Fibroblast of villous mesenchyme (primary cell): ENCODE measurements around the gene COP1. TPM values are rescaled to one million over a fixed set of nuclear protein-coding genes. Genes with fewer than 3 reads are reported as not detected.
A peak's percentile ranks its signal among the peaks of the same experiment; 100 is the strongest.
"Not testable (repeated sequence)": the region's sequence is repeated elsewhere in the genome, so short reads cannot be mapped to it uniquely, and the experiment has no call there.

ENCODE experiments used
- DNase-seq: peaks from one replicate; pipeline ENCODE4 v3.0.0-alpha.2; 2010; ENCODE audit warnings: low read depth
- H3K4me3 ChIP-seq: 2 replicates; pipeline ENCODE4 v1.5.1; 2011; ENCODE audit warnings: low read depth, mild to moderate bottlenecking, low read length
- total RNA-seq: library from RNA; depleted of rRNA; stranded (reverse); fragments of >200 nt; gene quantifications from 2 replicates; pipeline ENCODE4 v1.2.3, GENCODE V29; 2012
- TF ChIP-seq, protein P1 (sequence below): IDR thresholded peaks from 2 replicates; pipeline ENCODE4 v1.5.1; 2012; ENCODE audit warnings: low read depth, mild to moderate bottlenecking, low read length; ENCODE audit not compliant: insufficient read depth

COP1 gene
- total RNA-seq, 1 donor = 66.9 TPM

GRCh38 chr1:176033881-176034280 lies 173.2 kb downstream of the COP1 start:
- TF ChIP-seq, protein P1, sequence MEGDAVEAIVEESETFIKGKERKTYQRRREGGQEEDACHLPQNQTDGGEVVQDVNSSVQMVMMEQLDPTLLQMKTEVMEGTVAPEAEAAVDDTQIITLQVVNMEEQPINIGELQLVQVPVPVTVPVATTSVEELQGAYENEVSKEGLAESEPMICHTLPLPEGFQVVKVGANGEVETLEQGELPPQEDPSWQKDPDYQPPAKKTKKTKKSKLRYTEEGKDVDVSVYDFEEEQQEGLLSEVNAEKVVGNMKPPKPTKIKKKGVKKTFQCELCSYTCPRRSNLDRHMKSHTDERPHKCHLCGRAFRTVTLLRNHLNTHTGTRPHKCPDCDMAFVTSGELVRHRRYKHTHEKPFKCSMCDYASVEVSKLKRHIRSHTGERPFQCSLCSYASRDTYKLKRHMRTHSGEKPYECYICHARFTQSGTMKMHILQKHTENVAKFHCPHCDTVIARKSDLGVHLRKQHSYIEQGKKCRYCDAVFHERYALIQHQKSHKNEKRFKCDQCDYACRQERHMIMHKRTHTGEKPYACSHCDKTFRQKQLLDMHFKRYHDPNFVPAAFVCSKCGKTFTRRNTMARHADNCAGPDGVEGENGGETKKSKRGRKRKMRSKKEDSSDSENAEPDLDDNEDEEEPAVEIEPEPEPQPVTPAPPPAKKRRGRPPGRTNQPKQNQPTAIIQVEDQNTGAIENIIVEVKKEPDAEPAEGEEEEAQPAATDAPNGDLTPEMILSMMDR = no peak
- H3K4me3 ChIP-seq = no peak overlapping the region
- peak; percentile 40 for DNase-seq

DNA sequence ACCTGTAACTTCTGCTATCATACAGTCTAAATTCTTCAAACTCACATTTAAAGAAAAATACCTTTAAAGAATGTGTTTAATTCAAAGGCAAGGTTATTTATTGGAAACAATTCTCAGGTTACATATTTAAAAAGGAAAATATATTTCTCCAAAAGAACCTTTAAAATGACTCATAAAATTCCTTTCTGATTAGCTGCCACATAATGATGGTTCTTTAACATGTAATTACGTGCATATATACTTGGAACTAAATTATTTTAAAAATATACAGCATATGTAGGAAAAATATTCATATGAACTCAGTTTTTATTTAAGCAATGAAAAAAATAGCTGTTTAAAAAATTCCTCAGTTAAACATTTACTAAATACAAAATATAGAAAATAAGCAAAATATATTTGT lies 173.6 kb downstream of the COP1 start:
- DNase-seq = no peak
- H3K4me3 ChIP-seq = no peak overlapping the region
- TF ChIP-seq, protein P1 = no peak

DNA sequence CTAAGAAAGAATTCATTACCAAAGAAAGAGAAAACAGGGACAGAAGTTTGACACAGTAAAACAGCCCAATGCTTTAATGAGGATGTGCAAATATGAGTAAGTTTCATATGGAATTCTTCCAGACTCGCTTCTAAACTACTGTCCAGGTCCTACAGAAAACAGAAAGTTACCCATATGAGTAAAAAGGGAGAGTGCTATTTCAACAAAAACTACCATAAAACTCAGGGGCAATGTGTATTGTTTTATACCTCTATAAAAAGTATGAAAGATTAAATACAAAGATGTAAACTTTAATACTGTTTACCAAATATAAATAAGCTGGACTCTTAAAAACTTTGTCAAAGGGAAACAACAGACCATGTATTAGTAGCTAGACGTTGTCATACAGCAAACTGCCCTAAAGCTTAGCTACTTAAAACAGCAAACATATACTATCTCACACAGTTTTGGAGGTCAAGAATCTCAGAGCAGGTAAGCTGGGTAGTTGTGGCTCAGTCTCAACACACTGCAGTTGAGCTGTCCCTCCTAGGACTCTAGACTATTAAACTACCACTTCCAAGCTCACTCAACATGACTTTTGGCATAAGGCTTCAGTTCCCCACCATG lies 174.9 kb downstream of the COP1 start:
- TF ChIP-seq, protein P1 = no peak
- H3K4me3 ChIP-seq = no peak overlapping the region
- DNase-seq = no peak

GRCh38 chr1:176029609-176030008 lies 177.5 kb downstream of the COP1 start:
- DNase-seq = no peak
- H3K4me3 ChIP-seq = no peak overlapping the region
- TF ChIP-seq, protein P1 = no peak

DNA sequence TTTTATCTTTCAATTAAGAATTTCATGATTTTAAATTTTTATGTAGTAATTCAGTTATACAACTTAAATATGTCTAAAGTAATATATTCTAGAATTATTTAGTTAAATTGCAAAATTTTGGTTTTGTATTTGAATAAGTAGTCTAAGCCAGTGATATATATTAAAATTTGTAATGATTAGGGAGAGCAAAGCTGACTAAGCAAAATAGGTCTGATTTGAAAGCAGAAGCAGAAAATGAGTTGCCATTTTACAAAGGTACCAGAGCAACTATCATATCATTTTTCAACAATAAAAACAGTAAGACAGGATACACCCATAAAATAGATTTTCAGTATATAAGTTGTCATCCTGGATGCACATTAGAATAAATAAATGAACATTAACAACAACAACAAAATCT lies 177.9 kb downstream of the COP1 start:
- TF ChIP-seq, protein P1 = no peak
- no peak overlapping the region for H3K4me3 ChIP-seq
- no peak for DNase-seq

DNA sequence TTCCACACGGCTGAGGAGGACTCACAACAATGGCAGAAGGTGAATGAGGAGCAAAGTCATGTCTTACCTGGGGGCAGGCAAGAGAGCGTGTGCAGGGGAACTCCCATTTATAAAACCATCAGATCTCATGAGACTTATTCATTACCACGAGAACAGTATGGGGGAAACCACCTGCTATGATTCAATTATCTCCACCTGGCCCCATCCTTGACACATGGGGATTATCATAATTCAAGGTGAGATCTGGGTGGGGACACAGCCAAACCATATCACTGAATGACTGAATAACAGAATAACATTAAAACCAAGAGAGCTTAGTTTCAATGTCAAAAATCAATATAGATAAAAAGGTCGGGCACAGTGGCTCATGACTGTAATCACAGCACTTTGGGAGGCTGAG lies 179.2 kb downstream of the COP1 start:
- not testable (repeated sequence) for H3K4me3 ChIP-seq, DNase-seq

GRCh38 chr1:176022574-176022973 lies 184.5 kb downstream of the COP1 start:
- TF ChIP-seq, protein P1 = no peak
- no peak overlapping the region for H3K4me3 ChIP-seq
- no peak for DNase-seq

GRCh38 chr1:176017722-176018121 lies 189.4 kb downstream of the COP1 start:
- no peak for DNase-seq
- TF ChIP-seq, protein P1 = no peak

More at GRCh38 chr1:176017722-176018121, 189.4 kb downstream of the COP1 start:
- no peak overlapping the region for H3K4me3 ChIP-seq
